Activated CD4-positive, alpha-beta T cell treated with anti-CD3 and anti-CD28 coated beads for 24 hours (primary cell): ENCODE measurements around the gene STPG2.

Experiments used
- DNase-seq, 2 donors: peaks; one replicate each; pipeline ENCODE4 v3.0.0-alpha.2; 2020; ENCODE audit warnings: low read depth in 2 of 2

STPG2 gene

GRCh38 chr4:98093662-98094061 is 49.6 kb downstream of the STPG2 start:
- no peak for DNase-seq

- DNase-seq, result no peak
Measured at GRCh38 chr4:98092833-98093439, 50.3 kb downstream of the STPG2 start.

GRCh38 chr4:98081936-98082335 is 61.3 kb downstream of the STPG2 start:
- no peak for DNase-seq

- DNase-seq, result no peak
Measured at GRCh38 chr4:98068495-98068894, 74.8 kb downstream of the STPG2 start.

GRCh38 chr4:98055800-98056501 is 87.3 kb downstream of the STPG2 start:
- DNase-seq, result no peak

GRCh38 chr4:98046665-98047064 is 96.6 kb downstream of the STPG2 start:
- DNase-seq, result no peak

GRCh38 chr4:98030059-98030458 is 113.2 kb downstream of the STPG2 start:
- no peak for DNase-seq

GRCh38 chr4:98027827-98028226 is 115.4 kb downstream of the STPG2 start:
- no peak for DNase-seq

- DNase-seq, result no peak
Measured at GRCh38 chr4:98026362-98026761, 116.9 kb downstream of the STPG2 start.

- no peak for DNase-seq
Measured at GRCh38 chr4:98006814-98007412, 136.4 kb downstream of the STPG2 start.

- no peak for DNase-seq
Measured at GRCh38 chr4:98006060-98006459, 137.2 kb downstream of the STPG2 start.

- DNase-seq, result no peak
Measured at GRCh38 chr4:98000940-98001339, 142.3 kb downstream of the STPG2 start.

- DNase-seq, result no peak
Measured at GRCh38 chr4:97998203-97998602, 145.1 kb downstream of the STPG2 start.

- DNase-seq, result no peak
Measured at GRCh38 chr4:97994765-97995465, 148.4 kb downstream of the STPG2 start.

GRCh38 chr4:97990409-97990808 is 152.9 kb downstream of the STPG2 start:
- DNase-seq, result no peak

GRCh38 chr4:97987019-97987648 is 156.1 kb downstream of the STPG2 start:
- no peak for DNase-seq

GRCh38 chr4:97984545-97985131 is 158.6 kb downstream of the STPG2 start:
- no peak for DNase-seq

GRCh38 chr4:97978791-97979488 is 164.3 kb downstream of the STPG2 start:
- DNase-seq, result no peak

- no peak for DNase-seq
Measured at GRCh38 chr4:97953171-97953941, 189.9 kb downstream of the STPG2 start.

- no peak for DNase-seq
Measured at GRCh38 chr4:97952763-97953162, 190.5 kb downstream of the STPG2 start.
